ENCODE data around the gene MRPS26.

DNA sequence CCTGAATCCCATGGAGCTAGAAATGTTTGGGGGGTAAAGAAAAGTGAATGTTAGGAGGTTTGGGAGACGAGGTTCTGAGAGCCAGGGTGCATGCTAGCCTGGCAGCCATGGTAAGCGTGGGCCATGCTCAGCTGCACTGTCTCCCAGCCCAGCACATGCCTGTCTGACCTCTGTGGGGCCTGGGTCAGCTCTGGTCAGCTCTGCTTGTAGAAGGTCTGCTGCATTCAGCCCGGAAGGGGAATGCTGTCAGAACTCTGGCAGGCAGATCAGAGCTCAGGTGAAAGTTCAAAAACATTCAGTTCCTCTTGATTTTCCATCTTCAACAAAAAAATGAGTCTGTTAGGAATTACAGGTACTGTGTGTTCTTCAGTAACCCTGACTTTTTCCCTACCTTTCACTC, 8.2 kb upstream of the MRPS26 start:
- TF ChIP-seq CTCF (IDR thresholded peaks at IDR 0.05), result no peak
- no peak for TF ChIP-seq POLR2A (IDR thresholded peaks at IDR 0.05)

All from prostate gland (tissue), 2 donors.